Immature natural killer cell (primary cell): ENCODE data around the gene ARFGAP3. TPM values are rescaled to one million over a fixed set of nuclear protein-coding genes. Genes with fewer than 3 reads are reported as not detected.
A peak's percentile ranks its signal among the peaks of the same experiment; 100 is the strongest.

Experiments
- DNase-seq, 3 donors: peaks; one replicate each; pipeline ENCODE4 v3.0.0; 2022; ENCODE audit warnings: mixed read lengths in 1 of 3
- H3K27ac Mint-ChIP-seq, 6 donors: one replicate each; pipeline ENCODE4 v1.8.0; 2020; ENCODE audit warnings: mixed read lengths in 6 of 6, mild to moderate bottlenecking in 5 of 6, inconsistent platforms in 4 of 6, moderate library complexity in 3 of 6
- H3K27me3 Mint-ChIP-seq, 3 donors: one replicate each; pipeline ENCODE4 v1.8.0; 2020 to 2021; ENCODE audit warnings: low read depth in 3 of 3, mild to moderate bottlenecking in 3 of 3, mixed read lengths in 3 of 3, moderate library complexity in 3 of 3, inconsistent platforms in 1 of 3
- H3K36me3 Mint-ChIP-seq, 3 donors: one replicate each; pipeline ENCODE4 v1.8.0; 2020; ENCODE audit warnings: mixed read lengths in 3 of 3, inconsistent platforms in 2 of 3, mild to moderate bottlenecking in 2 of 3
- H3K4me1 Mint-ChIP-seq, 2 donors: one replicate each; pipeline ENCODE4 v1.8.0; 2020; ENCODE audit warnings: inconsistent platforms in 2 of 2, mild to moderate bottlenecking in 2 of 2, mixed read lengths in 2 of 2, moderate library complexity in 1 of 2
- H3K4me3 Mint-ChIP-seq, 5 donors: one replicate each; pipeline ENCODE4 v1.8.0; 2020; ENCODE audit warnings: mild to moderate bottlenecking in 5 of 5, mixed read lengths in 5 of 5, inconsistent platforms in 3 of 5, moderate library complexity in 3 of 5
- H3K9me3 Mint-ChIP-seq, 6 donors: one replicate each; pipeline ENCODE4 v1.8.0; 2020; ENCODE audit warnings: mild to moderate bottlenecking in 6 of 6, mixed read lengths in 6 of 6, inconsistent platforms in 4 of 6, moderate library complexity in 3 of 6
- polyA plus RNA-seq, 3 donors: library from polyadenylated mRNA; unstranded; fragments of 300-500 nt; fragmentation: Illumina TruSeq; gene quantifications; one replicate each; pipeline ENCODE4 v1.2.3, GENCODE V29; 2021

Gene ARFGAP3
- polyA plus RNA-seq, 3 donors from 2014 or later = 58.3 to 63.7 (median 60.6) TPM

DNA sequence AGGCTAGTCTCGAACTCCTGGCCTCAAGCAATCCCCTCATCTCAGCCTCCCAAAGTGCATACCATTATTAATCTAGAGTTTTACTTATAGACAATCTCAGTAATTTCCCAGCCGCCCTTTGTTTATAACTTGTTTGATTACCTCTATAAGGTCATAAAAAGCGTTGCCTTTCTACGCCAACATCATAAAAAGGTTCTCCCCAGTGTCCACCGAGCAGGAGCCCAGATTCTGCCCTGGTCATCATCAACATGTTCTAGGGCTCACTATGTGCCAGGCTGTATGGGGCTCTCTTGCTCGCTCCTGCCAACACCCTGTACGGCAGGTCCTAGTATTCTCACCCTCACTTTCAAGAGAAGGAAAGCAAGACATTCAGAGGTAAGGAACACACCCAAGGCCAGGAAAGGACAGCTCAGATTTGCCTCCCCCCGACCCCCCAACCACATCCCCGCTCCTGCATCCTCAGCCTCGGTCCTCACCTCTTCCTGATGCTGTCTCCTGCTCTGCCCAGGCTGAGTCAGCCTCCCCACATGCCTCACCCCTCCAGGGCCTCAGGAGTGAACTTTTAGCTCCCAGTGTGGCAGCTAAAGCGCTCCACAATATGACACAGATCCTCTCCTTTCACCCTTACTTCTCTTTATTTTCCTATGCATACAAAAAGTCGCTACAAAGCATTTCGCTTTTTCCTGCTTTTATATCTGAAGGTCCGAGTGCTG, 14.3 kb downstream of the ARFGAP3 start:
- Mint-ChIP-seq H3K27ac (peak overlapping the region in 4 of 6 donors; percentile 7 to 38 (median 11)), H3K9me3 (no peaks in the 10 kb centered on the region), H3K36me3 (peaks cover 20 to 44% (median 32%) of the 10 kb centered on the region in 3 donors), H3K4me3 (no peak overlapping the region), H3K4me1 (peaks cover 35 to 44% of the 10 kb centered on the region in 2 donors), H3K27me3 (peaks cover 0 to 2% (median 2%) of the 10 kb centered on the region in 3 donors)
- no peak for DNase-seq

DNA sequence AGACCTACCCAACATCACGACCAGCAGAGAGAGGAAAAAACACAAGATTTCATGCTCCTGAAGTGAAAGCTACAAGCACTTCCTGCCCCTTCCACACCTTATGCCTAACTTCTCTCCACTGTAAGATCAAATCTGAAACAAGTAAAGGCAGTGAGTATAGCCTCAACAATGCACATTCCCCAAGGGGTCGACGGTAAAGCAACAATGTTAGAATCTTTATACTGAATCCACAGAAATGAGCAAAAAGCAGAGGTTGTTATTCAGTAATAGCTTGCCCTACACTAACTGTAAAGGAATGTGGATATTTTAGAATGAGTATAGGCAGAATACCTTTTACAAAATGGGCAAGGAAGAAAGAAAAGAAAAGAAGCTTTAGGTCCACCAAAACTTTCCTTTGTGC, 15.6 kb downstream of the ARFGAP3 start:
- Mint-ChIP-seq H3K36me3 (peaks cover 20 to 44% (median 32%) of the 10 kb centered on the region in 3 donors), H3K4me1 (peaks cover 35 to 44% of the 10 kb centered on the region in 2 donors), H3K4me3 (no peak overlapping the region), H3K27ac (peak overlapping the region in 4 of 6 donors; percentile 8 to 43 (median 16)), H3K9me3 (no peaks in the 10 kb centered on the region), H3K27me3 (peaks cover 0 to 2% (median 2%) of the 10 kb centered on the region in 3 donors)
- no peak for DNase-seq

DNA sequence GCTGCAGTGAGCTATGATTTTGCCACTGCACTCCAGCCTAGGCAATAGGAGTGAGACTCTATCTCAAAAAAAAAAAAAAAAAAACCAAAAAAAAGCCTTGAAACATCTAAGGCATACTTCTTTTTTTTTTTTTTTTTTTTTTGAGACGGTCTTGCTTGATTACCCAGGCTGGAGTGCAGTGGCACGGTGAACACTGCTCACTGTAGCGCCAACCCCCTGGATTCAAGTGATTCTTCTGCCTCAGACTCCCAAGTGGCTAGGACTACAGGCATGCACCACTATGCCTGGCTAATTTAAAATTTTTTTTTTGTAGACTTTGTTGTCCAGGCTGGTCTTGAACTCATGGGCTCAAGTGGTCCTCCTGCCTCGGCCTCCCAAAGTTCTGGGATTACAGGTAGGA, 19.5 kb downstream of the ARFGAP3 start:
- peaks cover 0 to 1% (median 0%) of the 10 kb centered on the region in 3 donors for H3K27me3 Mint-ChIP-seq
- peaks cover 22 to 33% (median 24%) of the 10 kb centered on the region in 3 donors for H3K36me3 Mint-ChIP-seq
- H3K4me3 Mint-ChIP-seq = no peak overlapping the region
- peaks cover 12 to 19% of the 10 kb centered on the region in 2 donors for H3K4me1 Mint-ChIP-seq
- no peak for DNase-seq
- H3K9me3 Mint-ChIP-seq = no peaks in the 10 kb centered on the region
- no peak overlapping the region for H3K27ac Mint-ChIP-seq

DNA sequence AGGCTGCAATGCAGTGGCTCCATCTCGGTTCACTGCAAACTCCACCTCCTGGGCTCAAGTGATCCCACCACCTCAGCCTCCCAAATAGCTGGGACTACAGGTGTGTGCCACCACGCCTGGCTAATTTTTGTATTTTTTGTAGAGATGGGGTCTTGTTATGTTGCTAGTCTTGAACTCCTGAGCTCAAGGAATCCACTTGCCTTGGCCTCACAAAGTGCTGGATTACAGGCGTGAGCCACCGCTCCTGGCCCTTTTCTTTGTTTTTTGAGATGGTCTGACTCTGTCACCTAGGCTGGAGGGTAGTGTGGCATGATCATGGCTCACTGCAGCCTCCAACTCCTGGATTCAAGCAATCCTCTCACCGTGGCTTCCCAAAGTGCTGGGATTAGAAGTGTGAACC, 21.0 kb downstream of the ARFGAP3 start:
- Mint-ChIP-seq H3K27me3 (peaks cover 0 to 1% (median 0%) of the 10 kb centered on the region in 3 donors), H3K4me1 (peaks cover 6 to 11% of the 10 kb centered on the region in 2 donors), H3K27ac (no peak overlapping the region), H3K36me3 (peaks cover 19 to 36% (median 22%) of the 10 kb centered on the region in 3 donors), H3K9me3 (no peaks in the 10 kb centered on the region), H3K4me3 (no peak overlapping the region)
- no peak for DNase-seq

DNA sequence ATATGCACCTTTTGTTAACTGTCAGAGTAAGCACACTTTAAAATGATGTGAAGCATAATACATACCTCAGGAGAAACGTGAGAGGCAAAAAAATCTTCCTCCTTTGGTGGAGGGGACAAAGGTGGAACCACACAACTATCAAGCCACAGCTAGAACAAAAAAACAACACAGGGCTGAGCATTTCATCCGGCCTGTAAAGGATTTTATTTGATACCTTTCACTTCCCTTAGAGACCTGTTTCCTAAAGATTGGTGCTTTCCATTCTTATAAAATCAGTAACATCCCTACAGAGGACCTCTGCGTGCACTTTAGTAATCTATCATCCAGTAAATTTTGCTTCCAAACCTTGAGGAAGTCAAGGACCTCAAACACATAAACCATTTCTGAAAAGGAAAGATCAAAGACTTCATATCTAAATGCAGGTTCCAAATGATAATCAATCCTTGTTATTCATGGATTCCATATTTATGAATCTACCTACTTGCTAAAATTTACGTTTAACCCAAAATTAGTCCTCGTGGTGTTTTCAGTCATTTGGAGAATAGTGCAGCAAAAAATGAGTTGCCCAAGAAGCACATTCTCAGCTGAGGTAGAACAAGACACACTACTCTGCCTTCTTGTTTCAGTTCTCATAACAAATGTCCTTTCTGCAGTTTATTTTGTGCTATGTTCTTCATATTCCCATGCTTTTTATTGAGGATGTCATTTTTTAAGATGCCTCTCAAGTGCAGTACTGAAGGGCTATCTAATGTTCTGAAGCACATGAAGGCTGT, 22.7 kb downstream of the ARFGAP3 start:
- DNase-seq = no peak
- no peak overlapping the region for H3K27ac Mint-ChIP-seq
- H3K9me3 Mint-ChIP-seq = no peaks in the 10 kb centered on the region
- peaks cover 19 to 37% (median 25%) of the 10 kb centered on the region in 3 donors for H3K36me3 Mint-ChIP-seq
- H3K27me3 Mint-ChIP-seq = peaks cover 0 to 1% (median under 1%) of the 10 kb centered on the region in 3 donors
- no peak overlapping the region for H3K4me3 Mint-ChIP-seq
- H3K4me1 Mint-ChIP-seq = peaks cover 6 to 12% of the 10 kb centered on the region in 2 donors

DNA sequence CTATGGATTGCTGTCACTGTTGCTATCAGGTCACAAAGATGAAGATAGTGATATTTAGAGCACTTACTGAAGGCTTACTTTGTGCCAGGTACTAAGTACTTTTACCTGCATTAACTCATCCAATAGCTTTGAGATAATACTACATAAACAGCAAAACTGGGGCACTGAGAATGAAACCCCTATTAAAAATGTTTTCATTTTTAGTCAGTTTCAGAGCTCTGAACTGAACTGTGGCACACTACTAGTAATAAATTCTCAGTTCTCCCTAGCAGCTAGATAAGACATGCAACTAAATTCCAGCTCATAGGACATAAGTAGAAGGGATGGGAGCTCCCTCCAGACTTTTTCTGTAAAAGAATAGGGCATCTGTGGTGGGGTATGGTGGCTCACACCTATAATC, 24.0 kb downstream of the ARFGAP3 start:
- peaks cover 6 to 10% (median 7%) of the 10 kb centered on the region in 3 donors for H3K27me3 Mint-ChIP-seq

DNA sequence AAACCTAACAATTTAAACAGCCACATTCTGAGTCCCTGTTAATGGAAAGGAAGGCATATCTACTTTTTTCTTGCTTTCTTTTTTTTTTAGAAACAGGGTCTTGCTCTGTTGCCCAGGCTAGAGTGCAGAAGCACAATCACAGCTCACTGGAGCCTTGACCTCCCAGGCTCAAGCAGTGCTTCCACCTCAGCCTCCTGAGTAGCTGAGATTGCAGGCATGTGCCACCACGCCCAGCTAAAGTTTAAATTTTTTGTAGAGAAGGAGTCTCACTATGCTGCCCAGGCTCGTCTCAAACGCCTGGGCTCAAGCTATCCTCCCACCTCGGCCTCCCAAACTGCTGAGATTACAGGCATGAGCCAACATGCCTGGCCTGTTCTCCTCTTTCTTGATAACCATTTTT, 25.4 kb downstream of the ARFGAP3 start:
- Mint-ChIP-seq H3K4me3 (no peak overlapping the region), H3K9me3 (peaks cover 0 to 2% (median 0%) of the 10 kb centered on the region in 6 donors), H3K27ac (no peak overlapping the region), H3K4me1 (peaks cover 18 to 32% of the 10 kb centered on the region in 2 donors), H3K36me3 (peaks cover 19 to 37% (median 25%) of the 10 kb centered on the region in 3 donors), H3K27me3 (peaks cover 7 to 10% (median 8%) of the 10 kb centered on the region in 3 donors)
- no peak for DNase-seq

More for the DNA sequence above, 24.0 kb downstream of the ARFGAP3 start:
- peaks cover 0 to 2% (median 0%) of the 10 kb centered on the region in 6 donors for H3K9me3 Mint-ChIP-seq
- H3K4me1 Mint-ChIP-seq = peaks cover 16 to 25% of the 10 kb centered on the region in 2 donors
- no peak overlapping the region for H3K27ac Mint-ChIP-seq
- peaks cover 19 to 37% (median 25%) of the 10 kb centered on the region in 3 donors for H3K36me3 Mint-ChIP-seq
- no peak overlapping the region for H3K4me3 Mint-ChIP-seq
- no peak for DNase-seq

DNA sequence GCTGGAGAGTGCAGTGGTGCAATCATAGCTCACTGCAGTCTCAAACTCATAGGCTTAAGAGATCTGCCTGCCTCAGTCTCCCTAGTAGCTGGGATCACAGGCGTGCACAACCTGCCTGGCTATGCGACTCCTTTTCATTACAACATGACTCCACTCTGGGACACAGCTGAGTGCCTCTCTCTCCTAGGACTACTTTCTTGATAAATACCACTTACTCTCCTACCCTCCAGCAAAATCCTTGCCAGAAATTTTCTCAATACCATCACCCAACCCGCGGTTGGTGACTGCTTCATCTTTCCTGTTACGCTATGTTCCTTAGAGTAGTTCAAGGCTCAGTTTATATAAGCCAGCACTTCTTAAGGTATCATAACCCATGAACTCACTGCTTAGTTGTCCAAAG, 26.9 kb downstream of the ARFGAP3 start:
- Mint-ChIP-seq H3K27ac (peak overlapping the region in 3 of 6 donors; percentile 14 to 31 (median 24)), H3K9me3 (peaks cover 0 to 2% (median 0%) of the 10 kb centered on the region in 6 donors)

DNA sequence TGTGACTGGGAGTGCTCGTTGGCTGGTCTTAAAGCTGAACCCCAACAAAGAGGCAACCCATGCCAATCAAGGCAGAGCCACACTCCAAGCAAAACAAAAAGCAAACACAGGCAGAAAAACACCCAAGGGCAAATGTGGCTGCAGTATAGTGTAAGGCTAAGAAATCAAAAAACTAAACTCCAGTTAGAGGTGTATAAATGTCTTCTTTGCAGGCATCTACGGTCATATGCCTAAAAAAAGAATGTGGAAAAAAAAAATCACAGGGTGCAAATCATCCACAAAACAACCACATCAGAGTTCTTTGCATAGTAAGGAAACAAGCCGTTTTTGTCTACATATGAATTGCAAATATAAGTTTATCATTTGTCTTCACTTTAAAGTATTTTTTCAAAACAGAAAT, 27.8 kb downstream of the ARFGAP3 start:
- Mint-ChIP-seq H3K4me3 (peak overlapping the region; percentile 32 to 71 (median 34)), H3K27ac (peak overlapping the region; percentile 38 to 92 (median 82)), H3K4me1 (peaks cover 27 to 44% of the 10 kb centered on the region in 2 donors), H3K27me3 (peaks cover 7 to 10% (median 8%) of the 10 kb centered on the region in 3 donors), H3K9me3 (peaks cover 0 to 2% (median 0%) of the 10 kb centered on the region in 6 donors), H3K36me3 (peaks cover 17 to 34% (median 23%) of the 10 kb centered on the region in 3 donors)
- peak in 1 of 3 donors; percentile 17 for DNase-seq

More for the DNA sequence above, 26.9 kb downstream of the ARFGAP3 start:
- peaks cover 7 to 10% (median 8%) of the 10 kb centered on the region in 3 donors for H3K27me3 Mint-ChIP-seq
- no peak for DNase-seq
- peaks cover 19 to 35% (median 22%) of the 10 kb centered on the region in 3 donors for H3K36me3 Mint-ChIP-seq
- H3K4me3 Mint-ChIP-seq = peak overlapping the region in 1 of 5 donors; percentile 9
- peaks cover 25 to 44% of the 10 kb centered on the region in 2 donors for H3K4me1 Mint-ChIP-seq

DNA sequence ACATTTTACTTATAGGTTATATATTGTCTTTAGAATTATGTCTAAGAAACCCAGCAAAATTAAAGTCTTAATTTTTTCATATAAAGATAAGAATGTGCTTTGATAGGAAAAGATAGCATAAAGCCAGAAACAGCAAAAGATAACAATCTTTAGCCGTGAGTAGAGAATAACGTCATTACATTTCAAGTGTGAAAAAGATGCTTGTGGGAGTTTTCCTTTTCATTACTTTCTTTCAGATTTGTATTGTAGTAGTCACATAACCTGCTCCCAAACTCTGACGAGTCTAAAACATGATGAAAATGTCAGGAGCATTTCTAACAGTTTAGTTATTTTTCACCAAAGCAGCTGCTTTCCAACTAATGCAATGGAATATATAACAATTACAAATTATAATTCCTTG, 31.3 kb downstream of the ARFGAP3 start:
- Mint-ChIP-seq H3K4me3 (peak overlapping the region in 4 of 5 donors; percentile 6 to 54 (median 30)), H3K4me1 (peaks cover 29 to 48% of the 10 kb centered on the region in 2 donors), H3K27ac (peak overlapping the region in 5 of 6 donors; percentile 66 to 85 (median 72)), H3K9me3 (peaks cover 0 to 2% (median 0%) of the 10 kb centered on the region in 6 donors), H3K36me3 (peaks cover 29 to 35% (median 31%) of the 10 kb centered on the region in 3 donors), H3K27me3 (peaks cover 6 to 10% (median 7%) of the 10 kb centered on the region in 3 donors)
- DNase-seq = peak; percentile 35 to 52 (median 39)

DNA sequence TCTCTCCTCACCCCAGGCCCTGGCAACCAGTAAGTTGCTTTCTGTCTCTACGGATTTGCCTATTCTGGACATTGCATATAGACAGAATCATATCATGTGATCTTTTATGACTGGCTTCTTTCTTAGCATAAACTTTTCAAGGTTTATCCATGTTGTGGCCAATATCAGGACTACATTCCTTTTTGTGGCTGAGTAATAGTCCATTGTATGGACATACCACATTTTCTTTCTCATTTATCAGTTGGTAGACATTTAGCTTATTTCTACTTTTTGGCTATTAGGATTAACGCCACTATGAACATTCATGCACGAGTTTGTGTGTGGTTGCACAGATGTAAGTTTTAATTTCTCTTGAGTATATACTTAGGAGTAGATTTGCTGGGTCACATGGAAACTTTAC, 35.7 kb downstream of the ARFGAP3 start:
- no peaks in the 10 kb centered on the region for H3K9me3 Mint-ChIP-seq
- DNase-seq = no peak
- H3K27me3 Mint-ChIP-seq = peaks cover 0 to 2% (median 0%) of the 10 kb centered on the region in 3 donors
- H3K36me3 Mint-ChIP-seq = peaks cover 35 to 41% (median 39%) of the 10 kb centered on the region in 3 donors
- peak overlapping the region in 2 of 6 donors; percentile 5 to 53 for H3K27ac Mint-ChIP-seq
- peaks cover 17 to 23% of the 10 kb centered on the region in 2 donors for H3K4me1 Mint-ChIP-seq
- no peak overlapping the region for H3K4me3 Mint-ChIP-seq

DNA sequence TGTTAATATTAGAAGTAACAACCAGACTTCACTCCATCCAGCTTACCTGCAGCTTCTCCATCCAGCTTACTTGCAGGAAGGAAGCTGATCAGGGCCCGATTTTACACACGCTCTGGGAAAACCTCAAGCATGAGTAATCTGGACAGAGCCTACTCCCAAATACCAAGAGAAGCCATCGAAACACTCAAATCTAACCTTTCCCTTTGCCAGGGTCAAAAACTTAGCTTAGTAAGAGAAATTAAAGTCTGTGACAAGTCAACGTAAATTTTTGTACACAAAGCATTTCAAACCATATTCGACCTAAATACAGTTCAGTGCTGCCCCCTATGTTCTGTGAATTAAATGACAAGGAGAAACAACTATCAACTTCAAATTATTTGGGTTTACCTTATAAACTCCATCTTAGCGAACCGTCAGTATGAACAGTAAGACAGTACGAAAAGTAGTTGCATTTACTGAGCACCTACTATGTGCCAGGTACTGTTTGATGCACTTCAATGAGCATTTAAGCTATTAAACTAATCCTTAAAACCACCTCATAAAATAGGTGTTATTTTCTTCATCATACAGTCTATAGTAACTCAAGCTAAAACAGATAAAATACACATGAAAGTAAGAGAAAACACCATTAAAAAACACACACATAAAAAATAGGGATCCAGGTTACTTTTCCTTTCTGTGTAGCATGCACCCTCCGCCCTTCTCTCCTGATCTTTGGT, 36.9 kb downstream of the ARFGAP3 start:
- Mint-ChIP-seq H3K4me3 (no peak overlapping the region), H3K4me1 (peaks cover 11 to 15% of the 10 kb centered on the region in 2 donors), H3K9me3 (no peaks in the 10 kb centered on the region), H3K36me3 (peaks cover 35 to 47% (median 39%) of the 10 kb centered on the region in 3 donors), H3K27me3 (peaks cover 0 to 2% (median 0%) of the 10 kb centered on the region in 3 donors), H3K27ac (peak overlapping the region in 5 of 6 donors; percentile 0 to 77 (median 27))
- peak in 1 of 3 donors; percentile 24 for DNase-seq
